ENCODE results near the gene ASPDH. TPM values are rescaled to one million over a fixed set of nuclear protein-coding genes. Genes with fewer than 3 reads are reported as not detected.

ASPDH gene
- total and polyA plus RNA-seq, 3 donors from 2014 or later: 0.90 TPM; not detected in 2

DNA sequence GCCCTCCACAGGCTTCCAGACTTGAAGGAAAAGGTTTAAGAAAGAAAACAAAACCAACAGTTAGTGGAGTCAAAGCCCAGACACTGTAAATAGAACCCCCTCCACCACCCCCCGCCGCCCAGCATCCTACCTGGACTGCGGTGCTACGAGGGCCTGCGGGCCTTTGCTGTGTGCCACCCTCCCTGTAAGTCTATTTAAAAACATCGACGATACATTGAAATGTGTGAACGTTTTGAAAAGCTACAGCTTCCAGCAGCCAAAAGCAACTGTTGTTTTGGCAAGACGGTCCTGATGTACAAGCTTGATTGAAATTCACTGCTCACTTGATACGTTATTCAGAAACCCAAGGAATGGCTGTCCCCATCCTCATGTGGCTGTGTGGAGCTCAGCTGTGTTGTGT, 30.8 kb downstream of the ASPDH start:
- no peaks in the 10 kb centered on the region for H3K9me3 ChIP-seq
- DNase-seq: no peak
- TF ChIP-seq, protein P1, sequence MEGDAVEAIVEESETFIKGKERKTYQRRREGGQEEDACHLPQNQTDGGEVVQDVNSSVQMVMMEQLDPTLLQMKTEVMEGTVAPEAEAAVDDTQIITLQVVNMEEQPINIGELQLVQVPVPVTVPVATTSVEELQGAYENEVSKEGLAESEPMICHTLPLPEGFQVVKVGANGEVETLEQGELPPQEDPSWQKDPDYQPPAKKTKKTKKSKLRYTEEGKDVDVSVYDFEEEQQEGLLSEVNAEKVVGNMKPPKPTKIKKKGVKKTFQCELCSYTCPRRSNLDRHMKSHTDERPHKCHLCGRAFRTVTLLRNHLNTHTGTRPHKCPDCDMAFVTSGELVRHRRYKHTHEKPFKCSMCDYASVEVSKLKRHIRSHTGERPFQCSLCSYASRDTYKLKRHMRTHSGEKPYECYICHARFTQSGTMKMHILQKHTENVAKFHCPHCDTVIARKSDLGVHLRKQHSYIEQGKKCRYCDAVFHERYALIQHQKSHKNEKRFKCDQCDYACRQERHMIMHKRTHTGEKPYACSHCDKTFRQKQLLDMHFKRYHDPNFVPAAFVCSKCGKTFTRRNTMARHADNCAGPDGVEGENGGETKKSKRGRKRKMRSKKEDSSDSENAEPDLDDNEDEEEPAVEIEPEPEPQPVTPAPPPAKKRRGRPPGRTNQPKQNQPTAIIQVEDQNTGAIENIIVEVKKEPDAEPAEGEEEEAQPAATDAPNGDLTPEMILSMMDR (IDR thresholded peaks at IDR 0.05): no peak
- TF ChIP-seq POLR2A (IDR thresholded peaks at IDR 0.05): no peak
- no peaks in the 10 kb centered on the region for H3K4me1 ChIP-seq
- H3K27ac ChIP-seq: no peak overlapping the region
- intact Hi-C loops (cut with DNase I; ENCODE audit: low total_unique reads): no loop called here
- 80 to 87% methylated on average over 10 of the region's 10 CpGs for WGBS, 2 donors
- no peaks in the 10 kb centered on the region for H3K36me3 ChIP-seq (ENCODE audit: low read depth, missing control alignments)
- H3K4me3 ChIP-seq: no peak overlapping the region
- H3K27me3 ChIP-seq: no peaks in the 10 kb centered on the region

DNA sequence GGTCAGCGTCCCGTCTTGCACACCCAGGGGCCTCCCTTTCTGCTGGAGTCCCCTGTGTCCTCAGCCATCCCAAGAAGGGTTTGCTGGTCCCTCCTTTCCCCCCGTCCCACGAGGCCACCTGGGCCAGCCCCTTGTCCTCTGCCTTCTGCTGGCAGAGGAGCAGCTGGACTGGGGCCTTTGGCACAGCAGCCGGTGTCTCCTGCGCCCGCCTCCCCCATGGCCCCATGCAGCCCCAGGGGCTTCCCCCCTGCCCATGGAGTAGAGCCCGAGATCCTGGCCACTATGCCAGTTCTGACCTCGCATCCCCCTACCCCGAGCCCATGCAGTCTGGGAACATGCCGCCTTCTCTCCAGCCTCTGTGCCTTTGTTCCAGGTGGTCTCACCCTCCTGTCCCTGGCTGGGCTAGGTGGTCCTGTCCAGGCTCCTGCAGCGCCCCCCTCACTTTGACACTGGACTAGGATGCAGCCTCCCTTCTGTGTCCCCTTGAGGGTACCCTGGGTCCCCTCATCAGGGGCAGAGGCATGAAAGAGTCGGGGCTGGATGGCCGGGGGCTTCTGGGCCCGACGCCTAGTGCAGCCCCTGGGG, 31.4 kb downstream of the ASPDH start:
- peaks cover 5% of the 10 kb centered on the region for H3K4me1 ChIP-seq
- H3K9me3 ChIP-seq: no peaks in the 10 kb centered on the region
- no peaks in the 10 kb centered on the region for H3K36me3 ChIP-seq (ENCODE audit: low read depth, missing control alignments)
- 75 to 77% methylated on average over 11 to 16 of the region's 16 CpGs for WGBS, 2 donors
- no peak overlapping the region for H3K27ac ChIP-seq
- no peaks in the 10 kb centered on the region for H3K27me3 ChIP-seq
- TF ChIP-seq, protein P1 (IDR thresholded peaks at IDR 0.05): no peak
- no peak for TF ChIP-seq POLR2A (IDR thresholded peaks at IDR 0.05)
- no peak overlapping the region for H3K4me3 ChIP-seq
- no peak for DNase-seq
- intact Hi-C loops (cut with DNase I; ENCODE audit: low total_unique reads): no loop called here

DNA sequence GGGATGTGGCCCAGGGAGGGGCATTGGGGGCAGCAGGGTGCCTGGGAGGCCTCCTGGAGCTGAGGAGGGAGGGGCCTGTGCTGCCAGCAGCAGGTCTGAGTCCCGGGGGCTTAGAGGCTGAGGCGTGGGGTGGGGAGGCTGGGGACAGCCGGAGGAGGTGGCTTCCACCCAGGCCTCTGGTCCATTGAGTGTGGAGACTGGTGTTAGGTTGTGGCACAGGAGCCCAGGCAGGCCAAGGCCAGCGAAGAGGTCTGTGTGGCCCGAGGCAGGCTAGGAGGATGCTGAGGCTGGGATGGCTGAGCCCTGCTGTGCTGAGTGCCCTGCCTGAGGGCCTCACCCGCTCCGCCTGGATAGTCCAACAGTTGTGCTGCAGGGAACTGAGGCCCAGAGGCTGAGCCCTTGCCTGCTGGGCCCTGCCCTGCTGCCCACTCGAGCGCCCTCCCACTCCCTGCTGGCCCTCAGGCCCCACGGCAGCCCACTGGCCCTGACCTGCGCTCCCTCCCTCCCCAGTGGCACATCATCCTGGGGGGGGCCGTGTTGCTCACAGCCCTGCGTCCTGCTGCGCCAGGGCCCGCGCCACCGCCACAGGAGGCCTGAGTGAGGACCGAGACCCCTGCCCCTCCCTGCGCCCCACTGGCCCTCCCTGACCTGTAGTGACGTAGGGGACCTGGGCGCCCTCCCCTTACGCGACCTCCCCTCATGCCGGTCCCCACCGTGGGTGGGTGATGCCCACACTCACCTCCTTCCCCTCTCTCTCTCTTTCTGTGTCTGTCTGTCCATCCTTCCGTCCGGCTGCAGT, 32.2 kb downstream of the ASPDH start:
- H3K36me3 ChIP-seq (ENCODE audit: low read depth, missing control alignments): no peaks in the 10 kb centered on the region
- no peak overlapping the region for H3K4me3 ChIP-seq
- 86 to 91% methylated on average over 22 to 27 of the region's 27 CpGs for WGBS, 2 donors
- DNase-seq: no peak
- intact Hi-C loops (cut with DNase I; ENCODE audit: low total_unique reads): no loop called here
- H3K9me3 ChIP-seq: no peaks in the 10 kb centered on the region
- no peak for TF ChIP-seq POLR2A (IDR thresholded peaks at IDR 0.05)
- TF ChIP-seq, protein P1 (IDR thresholded peaks at IDR 0.05): no peak
- H3K4me1 ChIP-seq: peaks cover 9% of the 10 kb centered on the region
- no peaks in the 10 kb centered on the region for H3K27me3 ChIP-seq
- no peak overlapping the region for H3K27ac ChIP-seq

DNA sequence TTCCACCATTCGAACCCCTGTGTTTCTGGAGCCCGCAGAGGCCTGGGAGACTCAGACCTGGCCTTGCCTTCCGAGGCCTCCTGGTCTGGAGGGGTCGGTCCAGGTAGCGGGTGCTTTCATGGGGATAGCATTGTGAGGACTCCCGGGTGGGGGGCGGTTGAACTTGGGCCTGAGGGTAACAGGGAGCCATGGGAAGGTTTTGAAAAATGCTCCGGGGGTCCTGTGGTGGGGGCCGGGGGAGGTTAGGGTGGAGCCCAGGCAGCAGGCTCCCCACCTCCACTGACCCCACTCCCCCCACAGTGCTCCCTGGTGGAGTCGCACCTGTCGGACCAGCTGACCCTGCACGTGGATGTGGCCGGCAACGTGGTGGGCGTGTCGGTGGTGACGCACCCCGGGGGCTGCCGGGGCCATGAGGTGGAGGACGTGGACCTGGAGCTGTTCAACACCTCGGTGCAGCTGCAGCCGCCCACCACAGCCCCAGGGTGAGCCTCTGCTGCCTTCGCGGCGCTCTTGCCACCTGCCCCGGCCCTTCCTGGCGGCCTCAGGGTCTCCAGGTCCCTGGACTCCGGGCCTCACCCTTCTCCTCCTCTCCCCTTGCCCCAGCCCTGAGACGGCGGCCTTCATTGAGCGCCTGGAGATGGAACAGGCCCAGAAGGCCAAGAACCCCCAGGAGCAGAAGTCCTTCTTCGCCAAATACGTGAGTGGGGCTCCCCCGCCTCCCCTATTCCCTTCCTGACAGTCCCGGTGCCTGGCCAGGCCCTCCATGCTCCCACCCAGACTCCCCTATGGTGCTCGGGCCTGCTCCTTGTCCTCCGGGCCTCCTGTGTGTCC, 33.2 kb downstream of the ASPDH start:
- intact Hi-C loops (cut with DNase I; ENCODE audit: low total_unique reads): no loop called here
- Histone ChIP-seq H3K9me3 (no peaks in the 10 kb centered on the region), H3K4me3 (no peak overlapping the region), H3K36me3 (ENCODE audit: low read depth, missing control alignments) (no peaks in the 10 kb centered on the region), H3K27me3 (no peaks in the 10 kb centered on the region), H3K4me1 (peaks cover 9% of the 10 kb centered on the region), H3K27ac (no peak overlapping the region)
- DNase-seq: no peak
- 87 to 88% methylated on average over 20 to 36 of the region's 37 CpGs for WGBS, 2 donors
- TF ChIP-seq, protein P1 (IDR thresholded peaks at IDR 0.05): no peak
- no peak for TF ChIP-seq POLR2A (IDR thresholded peaks at IDR 0.05)
